Peyer's patch (tissue), 4 donors: Measurements from ENCODE around the gene DNAJB8. TPM values are rescaled to one million over a fixed set of nuclear protein-coding genes. Genes with fewer than 3 reads are reported as not detected.

Source experiments
- DNase-seq, 3 donors: peaks; one replicate each; pipeline ENCODE4 v3.0.0-alpha.2; 2017 to 2019
- H3K27ac ChIP-seq, 4 donors: fragments of 200-600 bp; sonication (generic); one replicate each; pipeline ENCODE4 v1.5.1; 2016 to 2019
- H3K27me3 ChIP-seq, 2 donors: fragments of 200-600 bp; sonication (generic); one replicate each; pipeline ENCODE4 v1.5.1; 2019
- H3K36me3 ChIP-seq, 3 donors: fragments of 200-600 bp; sonication (generic); one replicate each; pipeline ENCODE4 v1.5.1; 2016 to 2019
- H3K4me1 ChIP-seq, 4 donors: fragments of 200-600 bp; sonication (generic); one replicate each; pipeline ENCODE4 v1.5.1; 2016 to 2019
- H3K4me3 ChIP-seq, 4 donors: fragments of 200-600 bp; sonication (generic); 1 replicate in 3 of 4; 2 replicates in 1 of 4; pipeline ENCODE4 v1.5.1; 2016 to 2019; ENCODE audit warnings: mild to moderate bottlenecking in 1 of 4
- H3K9me3 ChIP-seq, 4 donors: fragments of 200-600 bp; sonication (generic); one replicate each; pipeline ENCODE4 v1.5.1; 2016 to 2019; ENCODE audit warnings: mild to moderate bottlenecking in 1 of 4
- CTCF ChIP-seq, 6 experiments: fragments of 450-650 bp in 4 of 6; fragments of 200-600 bp in 2 of 6; sonication (generic) in 1 of 6; IDR thresholded peaks; one replicate each; pipeline ENCODE4 v1.5.1; 2017 to 2019; ENCODE audit warnings: antibody characterized with exemption in 6 of 6, mild to moderate bottlenecking in 3 of 6, moderate library complexity in 1 of 6
- POLR2A ChIP-seq, 2 donors: fragments of 450-650 bp; IDR thresholded peaks; one replicate each; pipeline ENCODE4 v1.5.1; 2017; ENCODE audit warnings: antibody characterized with exemption in 2 of 2, mild to moderate bottlenecking in 2 of 2, moderate library complexity in 2 of 2
- total RNA-seq, 4 donors: library from RNA; depleted of rRNA; stranded (reverse); fragments of >200 nt; gene quantifications; one replicate each; pipeline ENCODE4 v1.1.0, GENCODE V29; 2016

The DNAJB8 gene
- total RNA-seq, 4 donors from 2014 or later, result not detected

DNA sequence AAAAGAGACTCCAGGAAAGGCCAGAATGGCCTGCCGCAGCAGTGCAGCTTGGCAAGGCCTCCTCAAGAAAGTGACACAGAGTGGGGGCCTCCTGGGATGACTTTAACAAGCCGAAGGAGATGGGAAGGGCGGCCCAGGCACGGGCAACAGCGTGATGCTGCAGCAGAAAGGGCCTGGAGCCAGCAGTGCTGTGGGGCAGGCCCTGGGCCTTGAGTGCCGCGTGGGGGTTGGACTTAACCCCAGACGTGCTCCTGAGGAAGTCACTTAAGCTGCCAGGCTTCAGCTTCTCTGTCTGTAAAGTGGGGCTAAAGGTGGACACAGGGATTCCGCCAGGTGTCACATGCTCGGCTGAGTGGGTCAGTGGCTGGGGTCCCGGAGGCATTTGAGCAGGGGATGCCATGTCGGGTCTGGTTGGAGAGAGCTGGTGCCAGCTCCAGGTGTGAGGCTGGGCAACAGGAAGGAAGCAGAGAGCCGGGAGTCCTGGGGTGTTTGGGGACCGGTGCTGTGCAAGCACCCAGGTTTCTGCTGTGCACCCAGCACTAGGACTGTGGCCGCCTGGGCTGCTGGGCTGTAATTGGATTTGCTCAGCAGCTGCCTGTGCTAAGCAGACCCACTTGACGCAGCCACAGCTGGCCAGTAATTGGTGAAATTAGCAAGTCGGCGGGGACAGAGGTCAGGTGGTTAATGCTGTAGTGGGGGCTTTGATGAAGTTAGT is 7.8 kb downstream of the DNAJB8 start:
- Histone ChIP-seq H3K4me3 (no peak overlapping the region), H3K9me3 (no peaks in the 10 kb centered on the region), H3K27me3 (no peaks in the 10 kb centered on the region), H3K27ac (no peak overlapping the region), H3K4me1 (no peaks in the 10 kb centered on the region), H3K36me3 (no peaks in the 10 kb centered on the region)
- no peak for DNase-seq
- TF ChIP-seq POLR2A (IDR thresholded peaks at IDR 0.05), result no peak

DNA sequence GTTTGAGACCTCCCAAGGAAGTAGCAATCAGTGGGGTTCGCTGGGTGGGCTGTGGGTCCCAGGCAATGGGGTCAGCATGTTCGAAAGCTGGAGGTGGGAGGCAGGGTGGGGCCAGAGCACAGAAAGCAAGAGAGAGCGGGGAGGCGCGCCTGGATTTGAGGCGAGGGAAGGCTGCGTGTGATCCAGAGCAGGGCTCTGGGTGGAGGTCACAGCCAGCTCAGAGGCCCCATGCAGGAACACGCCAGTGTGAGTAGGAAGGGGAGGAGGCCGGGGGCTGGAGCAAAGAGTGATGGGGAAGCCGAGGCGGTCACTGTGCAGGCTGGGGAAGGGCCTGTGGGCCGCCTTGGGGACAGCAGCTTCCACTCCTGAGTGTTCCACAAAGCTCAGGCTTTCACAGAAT is 8.8 kb downstream of the DNAJB8 start:
- Histone ChIP-seq H3K27me3 (no peaks in the 10 kb centered on the region), H3K9me3 (no peaks in the 10 kb centered on the region), H3K4me1 (no peaks in the 10 kb centered on the region), H3K4me3 (no peak overlapping the region), H3K36me3 (no peaks in the 10 kb centered on the region), H3K27ac (no peak overlapping the region)
- TF ChIP-seq CTCF (IDR thresholded peaks at IDR 0.05) (no peak), POLR2A (IDR thresholded peaks at IDR 0.05) (no peak)
- no peak for DNase-seq

DNA sequence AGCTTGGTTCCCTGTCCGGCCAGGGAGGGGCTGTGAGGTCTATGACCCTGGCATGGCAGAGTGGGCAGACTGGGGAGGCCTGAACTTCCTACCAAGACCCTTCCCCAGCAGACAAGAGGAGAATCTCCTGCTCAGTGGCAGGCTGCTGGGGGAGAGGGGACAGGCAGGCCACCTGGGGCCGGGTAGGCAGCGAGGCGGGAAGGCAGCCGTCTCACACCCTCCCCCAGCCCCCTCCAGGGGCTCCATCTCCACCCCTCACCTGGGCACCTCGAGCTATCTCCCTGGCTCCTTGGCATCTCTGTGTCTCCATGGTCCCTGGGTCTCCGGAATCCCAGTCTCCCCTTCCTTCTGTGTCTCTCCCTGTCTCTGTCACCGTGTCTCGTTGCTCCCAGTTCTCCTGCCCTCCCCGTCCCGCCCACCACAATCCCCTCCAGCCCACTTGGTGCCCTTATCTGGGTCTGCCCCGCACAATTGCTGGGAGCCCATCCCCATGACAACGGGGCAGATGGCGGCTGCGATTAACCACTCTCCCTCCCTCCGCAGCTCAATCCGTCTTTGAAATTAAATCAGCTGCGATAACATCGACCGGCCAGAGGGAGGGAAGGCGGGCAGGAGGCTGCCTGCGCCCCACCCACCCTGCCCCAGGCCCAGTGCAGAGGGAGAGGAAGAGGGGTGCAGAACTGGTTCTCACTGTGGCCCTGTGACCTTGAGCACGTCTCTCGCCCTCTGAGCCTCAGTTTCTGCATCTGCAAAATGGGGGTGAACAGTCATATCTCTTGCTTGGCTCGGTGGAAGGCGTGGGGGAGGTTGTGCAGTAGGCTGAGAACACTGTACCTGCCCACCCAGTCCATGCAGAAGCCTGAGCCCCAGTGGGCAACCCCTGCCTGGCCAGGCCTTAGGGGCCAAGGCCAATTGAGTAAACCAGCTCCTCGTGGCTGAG is 9.6 kb downstream of the DNAJB8 start:
- no peaks in the 10 kb centered on the region for H3K36me3 ChIP-seq
- no peak for TF ChIP-seq POLR2A (IDR thresholded peaks at IDR 0.05)
- TF ChIP-seq CTCF (IDR thresholded peaks at IDR 0.05), result no peak
- no peak overlapping the region for H3K27ac ChIP-seq
- H3K4me3 ChIP-seq, result no peak overlapping the region
- no peaks in the 10 kb centered on the region for H3K27me3 ChIP-seq
- DNase-seq, result no peak
- no peaks in the 10 kb centered on the region for H3K9me3 ChIP-seq
- H3K4me1 ChIP-seq, result no peaks in the 10 kb centered on the region

- no peak overlapping the region for H3K4me3 ChIP-seq
- no peak overlapping the region for H3K27ac ChIP-seq
- no peak for DNase-seq
- H3K27me3 ChIP-seq, result no peaks in the 10 kb centered on the region
- H3K9me3 ChIP-seq, result no peaks in the 10 kb centered on the region
- no peaks in the 10 kb centered on the region for H3K36me3 ChIP-seq
- no peaks in the 10 kb centered on the region for H3K4me1 ChIP-seq
- no peak for TF ChIP-seq POLR2A (IDR thresholded peaks at IDR 0.05)
- no peak for TF ChIP-seq CTCF (IDR thresholded peaks at IDR 0.05)
These were observed 10.6 kb downstream of the DNAJB8 start for GRCh38 chr3:128455786-128456748.

DNA sequence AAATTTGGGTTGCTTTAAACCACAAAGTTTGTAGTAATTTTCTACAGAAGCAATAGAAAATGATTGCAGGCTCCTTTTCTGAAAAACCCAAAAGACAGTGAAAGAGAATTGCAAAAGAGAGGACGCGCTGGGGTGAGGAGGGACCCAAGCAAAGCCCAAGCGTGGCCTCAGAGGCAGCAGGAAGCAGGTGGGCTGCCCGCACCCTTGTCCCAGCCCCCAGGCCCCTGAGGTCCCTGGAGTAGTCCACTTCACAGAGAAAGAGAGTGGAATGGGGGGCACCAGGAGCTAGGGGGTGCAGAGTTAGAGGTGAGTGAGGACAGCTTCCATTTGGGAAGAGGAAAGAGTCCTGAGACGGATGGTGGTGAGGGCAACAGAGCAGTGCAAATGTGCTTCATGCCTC is 11.6 kb downstream of the DNAJB8 start:
- Histone ChIP-seq H3K9me3 (no peaks in the 10 kb centered on the region), H3K36me3 (no peaks in the 10 kb centered on the region), H3K4me1 (no peaks in the 10 kb centered on the region), H3K4me3 (no peak overlapping the region), H3K27ac (no peak overlapping the region), H3K27me3 (no peaks in the 10 kb centered on the region)
- DNase-seq, result no peak
- TF ChIP-seq CTCF (IDR thresholded peaks at IDR 0.05) (no peak), POLR2A (IDR thresholded peaks at IDR 0.05) (no peak)
